Activated B cell treated with CpG ODN at 0.5 μM for 24 hours (primary cell): ENCODE data around the gene EGF. TPM values are rescaled to one million over a fixed set of nuclear protein-coding genes. Genes with fewer than 3 reads are reported as not detected.
A peak's percentile ranks its signal among the peaks of the same experiment; 100 is the strongest.

ENCODE experiments used
- ATAC-seq: fragments of 200-7000 bp; cut with Tn5 transposase; one replicate; pipeline ENCODE4 v1.10.0; 2021; ENCODE audit warnings: low read depth, mild to moderate bottlenecking, moderate library complexity
- CTCF ChIA-PET: fragments of 350-600 bp; sonication (Branson Sonifier 250); formaldehyde crosslinking; loops from one replicate; lab custom pipeline; 2021; ENCODE audit warnings: antibody characterized with exemption; lab: Charles Lee
- POLR2A ChIA-PET: fragments of 350-600 bp; sonication (Branson Sonifier 250); formaldehyde crosslinking; loops from one replicate; lab custom pipeline; 2021; ENCODE audit warnings: antibody characterized with exemption; lab: Charles Lee
- DNase-seq: peaks from one replicate; pipeline ENCODE4 v3.0.0; 2022
- H3K27ac Mint-ChIP-seq: one replicate; pipeline ENCODE4 v1.8.0; 2020; ENCODE audit warnings: mixed read lengths
- H3K27me3 Mint-ChIP-seq: one replicate; pipeline ENCODE4 v1.8.0; 2021; ENCODE audit warnings: mixed read lengths
- H3K36me3 Mint-ChIP-seq: one replicate; pipeline ENCODE4 v1.8.0; 2021; ENCODE audit warnings: low read depth, mixed read lengths
- H3K4me1 Mint-ChIP-seq: one replicate; pipeline ENCODE4 v1.8.0; 2021; ENCODE audit warnings: mixed read lengths
- H3K4me3 Mint-ChIP-seq: one replicate; pipeline ENCODE4 v1.8.0; 2020; ENCODE audit warnings: mild to moderate bottlenecking, mixed read lengths
- H3K9me3 Mint-ChIP-seq: one replicate; pipeline ENCODE4 v1.8.0; 2020; ENCODE audit warnings: mixed read lengths
- CTCF ChIP-seq: fragments of 200-600 bp; IDR thresholded peaks from one replicate; pipeline ENCODE4 v1.8.0; 2022; ENCODE audit warnings: antibody characterized with exemption, mild to moderate bottlenecking
- intact Hi-C: fragments of 100-400 bp; cut with micrococcal nuclease; formaldehyde crosslinking; loops from one replicate; pipeline ENCODE4 v1.15.1; 2024
- total RNA-seq: library from RNA; stranded (reverse); gene quantifications from 2 replicates; pipeline ENCODE4 v1.2.3, GENCODE V29; 2022

The EGF gene
- total RNA-seq, 1 donor from 2014 or later: not detected

- TF ChIP-seq CTCF: no peak
- DNase-seq: no peak
- Mint-ChIP-seq H3K4me1 (peaks cover 21% of the 10 kb centered on the region), H3K36me3 (no peaks in the 10 kb centered on the region), H3K27ac (no peak overlapping the region), H3K9me3 (no peaks in the 10 kb centered on the region), H3K4me3 (no peak overlapping the region), H3K27me3 (peaks cover 22% of the 10 kb centered on the region)
- ChIA-PET CTCF (interaction anchor here (0.6 kb wide), 1 partner anchor 11 kb away, joined by 3 read pairs; no protein-coding TSS in a partner anchor), POLR2A (no interaction called here)
- intact Hi-C loops: no loop called here
- ATAC-seq: peak; percentile 78
These were observed 55.3 kb downstream of the EGF start for GRCh38 chr4:109967798-109968520.

- DNase-seq: no peak
- Mint-ChIP-seq H3K4me3 (no peak overlapping the region), H3K27me3 (peaks cover 19% of the 10 kb centered on the region), H3K4me1 (peaks cover 21% of the 10 kb centered on the region), H3K27ac (no peak overlapping the region), H3K9me3 (no peaks in the 10 kb centered on the region), H3K36me3 (no peaks in the 10 kb centered on the region)
- no peak for ATAC-seq
- no peak for TF ChIP-seq CTCF
- POLR2A ChIA-PET: no interaction called here
- CTCF ChIA-PET: interaction anchor here (0.7 kb wide), 1 partner anchor 395 kb away, joined by 3 read pairs; no protein-coding TSS in a partner anchor
- intact Hi-C loops: no loop called here
These were observed 56.4 kb downstream of the EGF start for GRCh38 chr4:109969087-109969486.

GRCh38 chr4:109969919-109970318 is 57.2 kb downstream of the EGF start:
- Mint-ChIP-seq H3K27me3 (peaks cover 22% of the 10 kb centered on the region), H3K27ac (no peak overlapping the region), H3K4me1 (peaks cover 21% of the 10 kb centered on the region), H3K36me3 (no peaks in the 10 kb centered on the region), H3K9me3 (no peaks in the 10 kb centered on the region), H3K4me3 (no peak overlapping the region)
- POLR2A ChIA-PET: no interaction called here
- CTCF ChIA-PET: no interaction called here
- no peak for TF ChIP-seq CTCF
- ATAC-seq: no peak
- DNase-seq: no peak
- intact Hi-C loops: loop anchor here (10.0 kb wide), 1 partner anchor 455 kb away; no protein-coding TSS in a partner anchor

GRCh38 chr4:109972786-109973528 is 60.3 kb downstream of the EGF start:
- H3K9me3 Mint-ChIP-seq: no peaks in the 10 kb centered on the region
- no peak for ATAC-seq
- H3K36me3 Mint-ChIP-seq: no peaks in the 10 kb centered on the region
- no peak overlapping the region for H3K27ac Mint-ChIP-seq
- CTCF ChIA-PET: no interaction called here
- no peak overlapping the region for H3K4me3 Mint-ChIP-seq
- intact Hi-C loops: loop anchor here (10.0 kb wide), 1 partner anchor 458 kb away; no protein-coding TSS in a partner anchor
- H3K4me1 Mint-ChIP-seq: peaks cover 19% of the 10 kb centered on the region
- no peak for DNase-seq
- peaks cover 14% of the 10 kb centered on the region for H3K27me3 Mint-ChIP-seq
- no peak for TF ChIP-seq CTCF
- POLR2A ChIA-PET: no interaction called here

GRCh38 chr4:109973529-109973905 is 60.8 kb downstream of the EGF start:
- Mint-ChIP-seq H3K27me3 (peaks cover 14% of the 10 kb centered on the region), H3K9me3 (no peaks in the 10 kb centered on the region), H3K27ac (no peak overlapping the region), H3K4me3 (no peak overlapping the region), H3K36me3 (no peaks in the 10 kb centered on the region), H3K4me1 (peaks cover 14% of the 10 kb centered on the region)
- no peak for DNase-seq
- no peak for TF ChIP-seq CTCF
- no peak for ATAC-seq
- POLR2A ChIA-PET: no interaction called here
- CTCF ChIA-PET: no interaction called here
- intact Hi-C loops: loop anchor here (10.0 kb wide), 1 partner anchor 459 kb away; no protein-coding TSS in a partner anchor
